GM12878 (cell line): ENCODE results near the gene CLDN10.

ENCODE experiments used
- BHLHE40 ChIP-seq, 2 experiments: fragments of 450-650 bp in 1 of 2; IDR thresholded peaks; 2 replicates each; pipeline ENCODE4 v1.6.1; 2011 to 2017; ENCODE audit warnings: low read depth in 2 of 2, borderline replicate concordance in 1 of 2, improper control_type of control experiment in 1 of 2, low read length in 1 of 2, mild to moderate bottlenecking in 1 of 2
- TF ChIP-seq, protein P1 (sequence below): fragments of 450-650 bp; formaldehyde crosslinking; IDR thresholded peaks from 2 replicates; pipeline ENCODE4 v1.4.0; 2020; ENCODE audit warnings: mild to moderate bottlenecking, moderate library complexity

DNA sequence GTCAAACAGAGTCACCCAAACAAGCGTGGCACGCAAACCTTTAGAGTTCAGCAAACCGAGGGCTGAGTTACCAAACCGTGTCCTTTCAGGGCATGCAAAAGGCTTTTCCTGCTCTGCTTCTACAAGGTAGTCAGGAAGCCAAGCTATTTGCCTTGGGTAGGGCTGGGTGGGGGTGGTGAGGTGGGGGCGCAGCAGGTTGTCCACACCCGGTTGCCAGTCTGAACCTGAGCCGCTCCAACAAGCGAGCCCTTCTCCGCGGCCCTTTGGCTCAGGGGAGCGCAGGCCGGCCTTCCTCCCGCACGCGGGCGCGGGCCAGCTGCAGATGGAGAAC is 347 bp upstream of the CLDN10 start:
- TF ChIP-seq BHLHE40 (IDR thresholded peaks at IDR 0.05; ENCODE audit: borderline replicate concordance in 1 of 2, low read depth in 2 of 2, low read length in 1 of 2): no peak
- TF ChIP-seq, protein P1, sequence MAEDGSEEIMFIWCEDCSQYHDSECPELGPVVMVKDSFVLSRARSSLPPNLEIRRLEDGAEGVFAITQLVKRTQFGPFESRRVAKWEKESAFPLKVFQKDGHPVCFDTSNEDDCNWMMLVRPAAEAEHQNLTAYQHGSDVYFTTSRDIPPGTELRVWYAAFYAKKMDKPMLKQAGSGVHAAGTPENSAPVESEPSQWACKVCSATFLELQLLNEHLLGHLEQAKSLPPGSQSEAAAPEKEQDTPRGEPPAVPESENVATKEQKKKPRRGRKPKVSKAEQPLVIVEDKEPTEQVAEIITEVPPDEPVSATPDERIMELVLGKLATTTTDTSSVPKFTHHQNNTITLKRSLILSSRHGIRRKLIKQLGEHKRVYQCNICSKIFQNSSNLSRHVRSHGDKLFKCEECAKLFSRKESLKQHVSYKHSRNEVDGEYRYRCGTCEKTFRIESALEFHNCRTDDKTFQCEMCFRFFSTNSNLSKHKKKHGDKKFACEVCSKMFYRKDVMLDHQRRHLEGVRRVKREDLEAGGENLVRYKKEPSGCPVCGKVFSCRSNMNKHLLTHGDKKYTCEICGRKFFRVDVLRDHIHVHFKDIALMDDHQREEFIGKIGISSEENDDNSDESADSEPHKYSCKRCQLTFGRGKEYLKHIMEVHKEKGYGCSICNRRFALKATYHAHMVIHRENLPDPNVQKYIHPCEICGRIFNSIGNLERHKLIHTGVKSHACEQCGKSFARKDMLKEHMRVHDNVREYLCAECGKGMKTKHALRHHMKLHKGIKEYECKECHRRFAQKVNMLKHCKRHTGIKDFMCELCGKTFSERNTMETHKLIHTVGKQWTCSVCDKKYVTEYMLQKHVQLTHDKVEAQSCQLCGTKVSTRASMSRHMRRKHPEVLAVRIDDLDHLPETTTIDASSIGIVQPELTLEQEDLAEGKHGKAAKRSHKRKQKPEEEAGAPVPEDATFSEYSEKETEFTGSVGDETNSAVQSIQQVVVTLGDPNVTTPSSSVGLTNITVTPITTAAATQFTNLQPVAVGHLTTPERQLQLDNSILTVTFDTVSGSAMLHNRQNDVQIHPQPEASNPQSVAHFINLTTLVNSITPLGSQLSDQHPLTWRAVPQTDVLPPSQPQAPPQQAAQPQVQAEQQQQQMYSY: no peak
